Measurements from ENCODE around the gene FRMD4A.

The FRMD4A gene

DNA sequence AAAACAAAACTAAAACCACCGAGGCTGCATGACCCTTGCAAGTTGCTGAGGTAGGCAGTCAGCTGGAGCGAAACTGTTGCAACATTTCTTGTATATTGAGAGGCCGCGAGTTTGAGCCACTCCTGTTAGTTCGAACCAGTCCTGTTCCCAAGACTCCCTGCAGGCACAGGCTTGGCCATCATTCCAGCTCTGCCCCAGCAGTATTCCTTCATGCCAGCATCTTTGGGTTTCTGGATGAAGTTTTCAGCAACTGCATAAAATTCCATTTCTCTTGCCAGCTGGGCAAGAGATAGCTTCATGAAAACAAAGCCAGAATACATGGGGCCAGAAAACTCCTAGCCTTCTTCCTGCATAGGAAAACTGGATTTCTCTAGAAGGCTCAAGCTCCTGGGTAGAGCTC is 207.6 kb downstream of the FRMD4A start:
- Mint-ChIP-seq H3K9me3 (no peaks in the 10 kb centered on the region), H3K4me3 (no peak overlapping the region), H3K4me1 (no peaks in the 10 kb centered on the region), H3K27me3 (peaks cover 15% of the 10 kb centered on the region), H3K36me3 (no peaks in the 10 kb centered on the region), H3K27ac (no peak overlapping the region)
- ATAC-seq, result no peak

DNA sequence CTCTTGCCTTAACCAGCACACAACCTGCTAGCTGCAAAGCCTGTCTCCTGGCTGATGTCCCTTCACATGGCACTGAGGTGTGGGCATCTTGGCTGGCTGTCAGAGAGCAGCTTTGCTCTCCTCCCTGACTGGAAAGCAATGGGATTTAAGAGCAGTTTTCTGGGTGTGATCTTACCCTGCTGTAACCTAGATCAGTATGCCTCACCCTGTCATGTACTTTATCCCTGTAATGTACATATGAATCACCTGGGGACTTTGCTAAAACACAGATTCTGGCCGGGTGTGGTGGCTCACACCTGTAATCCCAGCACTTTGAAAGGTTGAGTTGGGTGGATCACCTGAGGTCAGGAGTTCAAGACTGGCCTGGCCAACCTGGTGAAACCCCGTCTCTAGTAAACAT is 209.9 kb downstream of the FRMD4A start:
- Mint-ChIP-seq H3K4me3 (no peak overlapping the region), H3K27ac (no peak overlapping the region), H3K36me3 (no peaks in the 10 kb centered on the region), H3K4me1 (peaks cover 4% of the 10 kb centered on the region), H3K27me3 (no peaks in the 10 kb centered on the region), H3K9me3 (no peaks in the 10 kb centered on the region)
- no peak for ATAC-seq

DNA sequence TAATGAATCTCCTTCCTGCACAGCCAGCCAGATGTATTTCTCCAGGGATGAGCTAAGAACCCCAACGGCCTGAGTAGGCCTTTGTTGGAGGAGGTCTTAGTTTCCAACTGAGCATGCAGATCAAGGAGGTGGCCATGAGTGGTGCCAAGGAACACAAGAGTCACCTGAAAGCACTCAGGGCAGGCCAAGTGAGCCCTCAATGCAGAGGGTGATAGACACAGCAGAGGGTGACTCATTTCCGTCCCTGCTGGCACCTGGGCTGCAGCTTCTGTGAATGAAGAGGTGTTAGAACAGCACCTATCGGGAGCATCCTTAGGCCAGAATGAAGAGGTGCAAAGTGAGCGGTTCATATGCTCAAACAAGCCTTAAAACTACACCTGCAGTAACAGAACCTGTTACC is 211.8 kb downstream of the FRMD4A start:
- Mint-ChIP-seq H3K27ac (no peak overlapping the region), H3K9me3 (no peaks in the 10 kb centered on the region), H3K27me3 (no peaks in the 10 kb centered on the region), H3K36me3 (no peaks in the 10 kb centered on the region), H3K4me1 (peaks cover 7% of the 10 kb centered on the region), H3K4me3 (no peak overlapping the region)
- no peak for ATAC-seq

DNA sequence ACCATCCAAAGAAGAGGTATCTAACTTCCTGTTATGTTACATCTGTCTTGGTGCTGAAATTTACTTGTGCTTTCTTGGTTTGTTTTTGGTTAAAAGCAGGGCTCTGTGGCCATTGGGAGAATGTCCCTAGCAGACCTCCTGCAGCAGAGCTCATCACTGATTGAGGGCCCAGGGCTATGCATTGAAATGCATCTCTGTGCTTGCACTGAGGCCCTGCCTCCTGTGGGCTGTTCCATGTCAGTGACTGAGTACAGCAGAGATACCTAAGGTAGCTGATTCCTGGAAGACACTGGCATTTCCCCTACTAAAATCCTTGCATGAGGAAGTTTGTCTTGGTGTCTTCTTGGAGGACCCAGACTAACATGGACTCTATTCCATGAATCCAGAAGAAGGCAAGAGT is 213.9 kb downstream of the FRMD4A start:
- Mint-ChIP-seq H3K27me3 (peaks cover 2% of the 10 kb centered on the region), H3K4me3 (no peak overlapping the region), H3K27ac (no peak overlapping the region), H3K9me3 (no peaks in the 10 kb centered on the region), H3K36me3 (no peaks in the 10 kb centered on the region), H3K4me1 (peaks cover 7% of the 10 kb centered on the region)
- no peak for ATAC-seq

DNA sequence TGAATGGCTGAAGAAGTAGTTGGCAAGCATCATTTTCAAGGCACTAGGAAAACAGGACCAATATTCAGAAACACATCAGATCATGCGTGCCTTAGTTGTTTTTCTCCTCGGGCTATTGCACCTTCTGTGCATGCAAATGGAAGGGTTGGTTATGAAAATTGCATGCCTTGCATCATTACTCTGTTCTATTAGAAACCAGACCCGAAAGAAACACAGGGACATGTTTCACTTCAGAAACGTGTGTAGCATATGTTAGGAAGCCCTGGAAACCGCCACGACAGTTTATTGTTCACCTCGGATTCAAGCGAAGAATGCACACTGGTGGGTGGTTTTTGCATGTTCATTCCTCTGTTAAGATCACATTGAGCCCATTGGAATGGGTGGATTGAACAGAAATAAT is 214.7 kb downstream of the FRMD4A start:
- ATAC-seq, result no peak
- Mint-ChIP-seq H3K27ac (no peak overlapping the region), H3K4me1 (peaks cover 7% of the 10 kb centered on the region), H3K9me3 (no peaks in the 10 kb centered on the region), H3K4me3 (no peak overlapping the region), H3K27me3 (peaks cover 9% of the 10 kb centered on the region), H3K36me3 (no peaks in the 10 kb centered on the region)

DNA sequence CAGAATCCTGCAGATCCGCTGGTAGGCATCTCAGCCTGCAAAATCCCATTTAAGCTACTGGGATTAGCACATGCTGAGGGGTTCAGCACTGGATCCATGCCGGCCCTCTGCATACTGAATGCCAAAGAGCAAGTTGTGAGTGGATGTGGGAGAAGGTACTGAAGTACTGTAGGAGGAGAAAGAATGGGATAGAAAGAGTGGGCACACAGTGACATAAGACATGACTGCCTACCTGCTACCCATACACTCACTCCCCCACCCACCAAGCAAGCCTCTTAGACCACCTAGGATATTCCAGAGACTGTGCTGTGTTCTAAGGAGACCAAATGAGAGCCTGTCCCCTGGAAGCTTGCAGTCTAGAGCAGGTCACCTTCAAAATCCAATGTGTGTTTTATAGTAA is 215.9 kb downstream of the FRMD4A start:
- Mint-ChIP-seq H3K27me3 (peaks cover 13% of the 10 kb centered on the region), H3K9me3 (no peaks in the 10 kb centered on the region), H3K4me1 (peaks cover 7% of the 10 kb centered on the region), H3K4me3 (no peak overlapping the region), H3K36me3 (no peaks in the 10 kb centered on the region), H3K27ac (no peak overlapping the region)
- ATAC-seq, result no peak

DNA sequence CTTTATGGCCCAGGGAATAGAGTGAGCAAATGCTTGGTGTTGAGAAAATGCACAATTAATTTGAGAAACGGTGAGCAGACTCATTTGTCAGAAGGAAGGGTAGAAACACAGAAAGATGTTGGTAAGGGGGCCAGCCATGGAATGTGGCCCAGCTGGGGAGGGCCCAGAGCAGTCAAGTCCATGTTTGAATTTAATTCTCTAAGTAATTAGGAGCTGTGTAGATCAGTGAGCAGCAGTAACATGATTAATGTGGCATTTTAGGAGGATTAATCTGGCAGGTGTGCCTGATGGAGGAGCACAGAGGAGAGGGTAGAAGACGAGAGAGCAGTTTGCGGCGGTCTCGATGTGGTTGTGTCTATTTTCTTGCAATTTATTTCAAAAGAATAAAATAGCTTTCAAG is 218.7 kb downstream of the FRMD4A start:
- H3K4me3 Mint-ChIP-seq, result no peak overlapping the region

DNA sequence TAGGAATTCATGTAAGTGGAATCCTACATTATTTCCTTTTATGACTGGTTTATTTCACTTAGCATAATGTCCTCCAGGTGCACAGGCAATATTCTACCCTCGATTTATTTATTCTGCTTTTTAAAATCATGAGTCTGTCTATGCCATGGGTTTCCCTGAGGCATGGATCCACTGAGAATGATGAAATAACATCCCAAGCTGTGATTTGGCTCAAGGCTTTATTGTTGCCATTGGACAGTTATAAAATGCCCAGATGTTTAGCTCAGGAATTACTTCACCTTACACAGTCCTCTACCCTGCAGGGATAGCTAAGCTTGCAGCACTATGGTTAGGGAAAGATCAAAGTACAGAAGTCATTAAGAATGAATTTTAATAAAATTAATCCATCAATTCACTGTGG is 219.5 kb downstream of the FRMD4A start:
- H3K36me3 Mint-ChIP-seq, result no peaks in the 10 kb centered on the region
- H3K4me1 Mint-ChIP-seq, result peaks cover 7% of the 10 kb centered on the region
- H3K27me3 Mint-ChIP-seq, result peaks cover 24% of the 10 kb centered on the region
- no peak overlapping the region for H3K27ac Mint-ChIP-seq
- H3K4me3 Mint-ChIP-seq, result no peak overlapping the region
- no peaks in the 10 kb centered on the region for H3K9me3 Mint-ChIP-seq
- ATAC-seq, result no peak

More for the DNA sequence above, 218.7 kb downstream of the FRMD4A start:
- no peak for ATAC-seq
- Mint-ChIP-seq H3K27me3 (peaks cover 23% of the 10 kb centered on the region), H3K4me1 (peaks cover 7% of the 10 kb centered on the region), H3K27ac (no peak overlapping the region), H3K9me3 (no peaks in the 10 kb centered on the region), H3K36me3 (no peaks in the 10 kb centered on the region)

DNA sequence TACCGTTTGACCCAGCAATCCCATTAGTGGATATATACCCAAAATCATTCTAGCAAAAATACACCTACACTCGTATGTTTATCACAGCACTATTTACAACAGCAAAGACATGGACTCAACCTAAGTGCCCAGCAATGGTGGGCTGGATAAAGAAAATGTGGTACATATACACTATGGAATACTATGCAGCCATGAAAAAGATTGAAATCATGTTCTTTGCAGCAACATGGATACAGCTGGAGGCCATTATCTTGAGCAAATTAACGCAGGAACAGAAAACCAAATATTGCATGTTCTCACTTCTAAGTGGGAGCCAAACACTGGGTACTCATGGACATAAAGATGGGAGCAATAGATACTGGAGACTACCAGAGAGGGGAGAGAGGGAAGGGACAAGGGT is 223.9 kb downstream of the FRMD4A start:
- ATAC-seq, result no peak
- Mint-ChIP-seq H3K4me1 (no peaks in the 10 kb centered on the region), H3K27me3 (peaks cover 39% of the 10 kb centered on the region), H3K4me3 (no peak overlapping the region), H3K36me3 (no peaks in the 10 kb centered on the region), H3K27ac (no peak overlapping the region), H3K9me3 (peaks cover 4% of the 10 kb centered on the region)

DNA sequence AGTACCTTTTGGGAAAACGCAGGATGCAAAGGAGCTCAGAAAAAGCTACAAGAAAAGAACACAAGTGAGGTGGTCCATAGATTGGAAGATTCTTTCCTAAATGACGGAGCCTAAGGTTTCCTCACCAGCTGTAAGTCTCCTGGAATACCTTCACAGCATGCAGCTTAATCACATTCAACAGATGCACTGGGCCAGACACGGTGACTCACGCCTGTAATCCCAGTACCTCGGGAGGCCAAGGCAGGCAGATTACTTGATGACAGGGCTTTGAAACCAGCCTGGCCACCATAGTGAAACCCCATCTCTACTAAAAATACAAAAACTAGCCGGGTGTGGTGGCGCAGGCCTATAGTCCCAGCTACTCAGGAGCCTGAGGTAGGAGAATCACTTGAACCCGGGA is 228.7 kb downstream of the FRMD4A start:
- H3K36me3 Mint-ChIP-seq, result no peaks in the 10 kb centered on the region
- H3K27me3 Mint-ChIP-seq, result peaks cover 39% of the 10 kb centered on the region
- H3K9me3 Mint-ChIP-seq, result peaks cover 4% of the 10 kb centered on the region
- no peak for ATAC-seq
- H3K27ac Mint-ChIP-seq, result no peak overlapping the region
- no peak overlapping the region for H3K4me3 Mint-ChIP-seq
- no peaks in the 10 kb centered on the region for H3K4me1 Mint-ChIP-seq

DNA sequence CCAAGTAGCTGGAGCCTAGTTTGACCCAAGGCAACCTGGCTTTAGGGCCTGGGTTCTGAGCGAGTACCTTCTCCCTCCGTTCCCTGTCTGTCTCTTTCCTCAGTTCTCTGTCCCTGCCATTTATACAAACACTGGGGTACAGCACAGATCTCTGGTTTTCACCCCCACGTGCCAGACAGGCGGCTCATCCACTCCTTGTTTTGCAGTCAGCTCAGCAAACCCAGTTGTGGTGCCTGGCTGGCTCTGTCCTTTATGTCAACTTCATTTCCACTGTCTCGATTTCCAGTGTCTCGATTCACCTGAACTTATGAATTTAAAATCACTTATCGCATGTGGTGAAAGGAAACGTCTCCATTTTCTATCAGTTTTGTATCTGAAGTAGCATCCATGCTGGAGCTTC is 230.8 kb downstream of the FRMD4A start:
- Mint-ChIP-seq H3K9me3 (no peaks in the 10 kb centered on the region), H3K27me3 (peaks cover 31% of the 10 kb centered on the region), H3K4me3 (no peak overlapping the region), H3K27ac (no peak overlapping the region), H3K36me3 (no peaks in the 10 kb centered on the region), H3K4me1 (no peaks in the 10 kb centered on the region)
- no peak for ATAC-seq

DNA sequence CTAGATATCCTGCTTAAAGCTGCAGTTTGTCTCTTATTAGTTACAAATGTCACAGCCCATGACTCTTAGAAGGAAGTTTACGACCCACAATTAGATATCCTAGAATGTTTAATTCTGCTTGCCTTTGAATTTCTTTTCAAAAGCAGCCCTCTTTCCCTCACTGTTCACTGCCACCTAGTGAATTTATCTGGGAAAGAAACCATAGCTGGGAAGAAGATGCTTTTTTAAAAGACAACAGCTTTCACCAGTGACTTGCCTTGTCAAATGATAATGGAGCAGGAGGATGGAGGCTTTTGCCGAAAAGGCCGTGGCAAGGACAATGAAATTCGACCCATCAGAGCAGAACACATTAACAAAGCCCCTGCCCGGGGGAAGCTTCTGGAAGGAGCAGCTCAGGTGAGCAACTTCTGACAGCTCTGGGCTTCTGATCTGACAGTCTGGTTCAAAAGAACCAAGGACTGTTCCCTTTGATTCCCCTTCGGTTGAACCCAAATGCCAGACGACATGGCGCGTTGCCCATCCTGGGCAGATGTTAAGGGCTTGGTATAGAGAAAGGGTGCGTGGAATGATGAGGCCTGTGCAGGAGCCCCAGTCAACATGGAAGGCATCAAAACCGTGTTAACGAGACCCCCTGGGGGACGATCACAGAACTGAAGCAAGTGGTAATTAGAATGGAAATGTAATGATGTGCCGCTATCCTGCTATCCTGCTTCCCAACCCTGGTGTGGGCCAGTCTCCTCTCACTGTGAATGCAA is 236.8 kb downstream of the FRMD4A start:
- no peaks in the 10 kb centered on the region for H3K36me3 Mint-ChIP-seq
- H3K9me3 Mint-ChIP-seq, result no peaks in the 10 kb centered on the region
- peaks cover 7% of the 10 kb centered on the region for H3K27me3 Mint-ChIP-seq
- peaks cover 6% of the 10 kb centered on the region for H3K4me1 Mint-ChIP-seq
- no peak overlapping the region for H3K4me3 Mint-ChIP-seq
- H3K27ac Mint-ChIP-seq, result no peak overlapping the region
- ATAC-seq, result no peak

DNA sequence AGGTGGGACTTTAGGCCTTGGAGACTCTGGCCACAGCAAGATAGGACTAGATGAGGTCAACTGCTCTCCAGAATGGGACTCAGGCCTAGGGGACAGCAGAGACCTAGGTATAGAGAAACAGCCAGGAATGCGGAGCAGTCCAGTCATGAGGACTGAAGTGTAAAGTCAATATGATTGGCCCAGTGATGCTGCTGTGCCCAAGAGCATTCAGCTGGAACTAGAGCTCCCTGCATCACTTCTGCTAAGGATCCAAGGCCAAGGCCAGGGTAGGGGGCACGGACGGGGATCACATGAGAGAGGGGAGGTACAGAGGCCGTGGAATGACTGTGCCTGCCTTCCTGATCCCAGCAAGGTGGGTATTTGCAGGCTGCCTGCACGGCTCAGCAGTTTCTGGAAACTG is 237.9 kb downstream of the FRMD4A start:
- Mint-ChIP-seq H3K27me3 (no peaks in the 10 kb centered on the region), H3K4me1 (peaks cover 6% of the 10 kb centered on the region), H3K9me3 (no peaks in the 10 kb centered on the region), H3K36me3 (no peaks in the 10 kb centered on the region), H3K4me3 (no peak overlapping the region), H3K27ac (no peak overlapping the region)
- no peak for ATAC-seq

DNA sequence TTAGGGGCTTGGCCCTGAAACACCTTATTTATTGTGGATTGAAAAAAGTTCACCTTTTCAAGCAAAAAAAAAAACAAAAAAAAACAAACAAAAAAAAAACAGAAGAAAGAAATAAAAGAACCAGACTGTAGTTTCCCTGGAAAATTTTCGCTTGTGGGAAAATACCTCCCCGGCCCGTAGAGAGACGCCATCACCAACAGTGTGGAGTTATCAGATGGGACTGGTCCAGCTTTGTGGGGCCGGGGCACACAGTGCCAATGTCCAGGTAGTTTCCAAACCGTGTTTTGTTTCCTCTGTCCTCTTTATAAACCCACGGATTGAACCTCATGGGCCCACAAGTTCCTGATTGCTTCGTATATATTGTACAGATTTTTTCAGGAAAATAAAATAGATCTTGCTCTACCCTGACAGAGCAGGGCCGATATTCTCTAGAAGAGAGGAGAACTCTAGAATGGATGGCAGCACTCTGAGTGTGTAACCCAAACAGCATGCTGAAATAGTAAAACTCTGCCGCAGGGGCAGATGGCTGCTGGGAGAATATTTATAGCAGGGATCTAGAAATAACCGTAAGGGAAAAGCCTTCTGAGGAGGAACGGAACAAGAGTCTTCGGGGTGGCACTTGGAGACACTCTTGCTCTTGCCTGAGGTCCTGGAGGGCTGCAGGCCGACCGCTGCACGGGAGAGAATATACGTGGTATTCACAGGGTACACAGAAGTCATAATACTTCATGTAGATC is 241.0 kb downstream of the FRMD4A start:
- peak; percentile 28 for ATAC-seq
- no peak overlapping the region for H3K27ac Mint-ChIP-seq
- no peaks in the 10 kb centered on the region for H3K9me3 Mint-ChIP-seq
- H3K27me3 Mint-ChIP-seq, result peaks cover 11% of the 10 kb centered on the region
- H3K36me3 Mint-ChIP-seq, result no peaks in the 10 kb centered on the region
- peaks cover 6% of the 10 kb centered on the region for H3K4me1 Mint-ChIP-seq
- no peak overlapping the region for H3K4me3 Mint-ChIP-seq

DNA sequence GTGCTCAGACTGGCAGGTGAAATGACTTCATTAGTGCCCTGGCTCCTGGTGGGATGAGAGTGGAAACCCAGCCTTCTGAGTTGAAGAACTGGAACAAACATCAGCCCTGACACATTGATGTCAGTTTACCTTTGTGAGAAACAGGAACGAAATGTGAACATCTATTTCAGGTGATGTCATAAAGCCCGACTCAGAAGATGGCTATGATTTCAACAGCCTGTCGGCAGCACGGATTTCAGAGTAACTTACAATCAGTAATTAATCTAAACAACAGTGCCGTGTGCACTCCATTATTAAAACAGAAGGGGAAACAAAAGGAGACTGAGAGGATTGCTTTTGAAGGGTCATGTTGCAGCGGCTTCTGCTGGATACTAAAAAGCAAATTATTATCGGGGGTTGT is 243.2 kb downstream of the FRMD4A start:
- H3K27ac Mint-ChIP-seq, result no peak overlapping the region
- H3K4me1 Mint-ChIP-seq, result peaks cover 6% of the 10 kb centered on the region
- H3K4me3 Mint-ChIP-seq, result no peak overlapping the region
- no peak for ATAC-seq
- no peaks in the 10 kb centered on the region for H3K9me3 Mint-ChIP-seq
- peaks cover 17% of the 10 kb centered on the region for H3K27me3 Mint-ChIP-seq
- no peaks in the 10 kb centered on the region for H3K36me3 Mint-ChIP-seq

DNA sequence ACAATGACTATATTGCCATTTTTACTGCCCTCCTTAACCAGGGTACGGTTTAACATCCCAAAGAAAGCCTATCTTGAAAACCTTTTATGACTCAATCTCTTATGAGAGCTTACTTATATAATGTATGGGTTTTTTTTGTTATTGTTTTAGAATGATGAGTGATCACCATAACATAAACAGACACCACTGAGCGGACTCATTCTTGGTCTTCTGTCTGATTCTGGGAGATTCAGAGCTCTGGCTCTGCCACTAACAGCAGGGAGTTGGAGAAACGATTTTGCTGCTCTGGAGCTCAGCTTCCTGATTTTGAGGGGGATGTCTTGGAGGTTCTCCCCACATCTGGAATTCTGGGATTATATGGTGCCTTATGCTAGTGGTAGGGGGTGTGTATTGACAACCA is 244.1 kb downstream of the FRMD4A start:
- Mint-ChIP-seq H3K4me3 (no peak overlapping the region), H3K9me3 (no peaks in the 10 kb centered on the region), H3K36me3 (no peaks in the 10 kb centered on the region), H3K4me1 (peaks cover 6% of the 10 kb centered on the region), H3K27me3 (peaks cover 17% of the 10 kb centered on the region), H3K27ac (no peak overlapping the region)
- no peak for ATAC-seq
